ENCODE data around the gene UGT1A1.

UGT1A1 gene

GRCh38 chr2:233758141-233758540 lies 1.9 kb upstream of the UGT1A1 start:
- DNase-seq (ENCODE audit: low read depth in 2 of 2), result no peak

DNA sequence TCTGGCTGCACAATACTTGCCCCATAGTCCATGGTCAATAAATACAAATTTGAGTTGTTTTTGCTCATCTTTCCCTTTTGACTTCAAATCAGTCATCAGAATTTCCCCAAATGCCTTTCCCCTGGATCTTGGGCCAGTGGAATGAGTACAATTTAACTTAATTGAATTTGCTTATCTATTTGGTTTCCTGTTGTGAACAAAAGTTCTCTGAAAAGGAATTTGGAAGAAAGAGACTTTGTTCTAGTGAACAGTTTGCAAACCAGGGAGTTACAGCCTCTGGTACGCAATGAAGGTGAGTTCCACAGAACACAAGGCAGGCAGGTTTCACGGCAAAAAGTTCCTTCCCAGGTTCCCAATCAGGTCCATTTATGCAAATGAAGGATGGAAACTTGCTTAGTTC lies 1.2 kb upstream of the UGT1A1 start:
- DNase-seq (ENCODE audit: low read depth in 2 of 2), result no peak

GRCh38 chr2:233761040-233761769 lies 1.1 kb downstream of the UGT1A1 start:
- DNase-seq (ENCODE audit: low read depth in 2 of 2), result no peak

GRCh38 chr2:233764264-233764663 lies 4.2 kb downstream of the UGT1A1 start:
- no peak for DNase-seq (ENCODE audit: low read depth in 2 of 2)

- no peak for DNase-seq (ENCODE audit: low read depth in 2 of 2)
These were observed 4.7 kb downstream of the UGT1A1 start for GRCh38 chr2:233764761-233765160.

DNA sequence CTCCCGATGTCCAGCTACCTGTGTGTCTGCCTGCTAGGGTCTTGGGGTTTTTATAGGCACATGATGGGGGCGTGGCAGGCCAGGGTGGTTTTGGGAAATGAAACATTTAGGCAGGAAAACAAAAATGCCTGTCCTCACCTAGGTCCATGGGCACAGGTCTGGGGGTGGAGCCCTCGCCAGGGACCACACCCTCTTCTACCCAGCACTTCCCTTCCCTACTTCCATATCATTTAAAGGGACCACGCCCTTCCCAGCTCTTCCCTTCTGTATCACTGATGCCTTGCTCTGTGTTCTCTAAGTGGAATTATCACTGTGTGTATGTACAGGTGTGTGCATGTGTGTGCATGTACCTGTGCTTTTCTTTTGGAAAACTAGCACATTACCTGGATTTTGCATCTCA lies 6.3 kb downstream of the UGT1A1 start:
- no peak for DNase-seq (ENCODE audit: low read depth in 2 of 2)

DNA sequence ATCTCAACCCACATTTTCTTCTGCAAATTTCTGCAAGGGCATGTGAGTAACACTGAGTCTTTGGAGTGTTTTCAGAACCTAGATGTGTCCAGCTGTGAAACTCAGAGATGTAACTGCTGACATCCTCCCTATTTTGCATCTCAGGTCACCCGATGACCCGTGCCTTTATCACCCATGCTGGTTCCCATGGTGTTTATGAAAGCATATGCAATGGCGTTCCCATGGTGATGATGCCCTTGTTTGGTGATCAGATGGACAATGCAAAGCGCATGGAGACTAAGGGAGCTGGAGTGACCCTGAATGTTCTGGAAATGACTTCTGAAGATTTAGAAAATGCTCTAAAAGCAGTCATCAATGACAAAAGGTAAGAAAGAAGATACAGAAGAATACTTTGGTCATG lies 8.0 kb downstream of the UGT1A1 start:
- DNase-seq (ENCODE audit: low read depth in 2 of 2), result no peak

GRCh38 chr2:233769260-233769659 lies 9.2 kb downstream of the UGT1A1 start:
- no peak for DNase-seq (ENCODE audit: low read depth in 2 of 2)

- no peak for DNase-seq (ENCODE audit: low read depth in 2 of 2)
These were observed 12.1 kb downstream of the UGT1A1 start for GRCh38 chr2:233772153-233772552.

- no peak for DNase-seq (ENCODE audit: low read depth in 2 of 2)
These were observed 12.5 kb downstream of the UGT1A1 start for GRCh38 chr2:233772583-233772982.

GRCh38 chr2:233773854-233774253 lies 13.8 kb downstream of the UGT1A1 start:
- DNase-seq (ENCODE audit: low read depth in 2 of 2), result no peak

GRCh38 chr2:233775414-233775813 lies 15.3 kb downstream of the UGT1A1 start:
- no peak for DNase-seq (ENCODE audit: low read depth in 2 of 2)

DNA sequence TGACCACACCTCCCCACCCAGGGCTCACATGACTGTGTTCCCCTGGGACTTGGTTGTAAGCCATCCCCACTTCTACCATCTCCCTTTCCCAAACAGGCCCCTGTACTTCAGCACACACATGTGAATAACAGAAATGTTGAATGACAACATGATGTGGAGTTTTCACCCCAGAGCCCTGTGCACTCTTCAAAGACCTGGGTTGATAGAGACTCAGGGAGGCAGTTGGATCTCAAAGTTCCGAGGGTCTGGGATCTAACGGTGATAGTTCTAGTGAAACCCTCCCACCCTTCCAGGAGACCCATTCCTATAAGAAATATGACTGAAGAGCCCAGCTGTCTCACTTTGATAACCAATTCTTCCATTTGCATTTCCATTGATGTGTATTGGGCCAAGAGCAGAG lies 18.0 kb downstream of the UGT1A1 start, which contains the start of gene MROH2A:
Gene MROH2A, plus strand, starts transcription at position 301 of the 400 bp plus-strand sequence. CDS start 1,029 bp downstream, outside the sequence.
- no peak for DNase-seq (ENCODE audit: low read depth in 2 of 2)

GRCh38 chr2:233779722-233780121 lies 19.7 kb downstream of the UGT1A1 start:
- DNase-seq (ENCODE audit: low read depth in 2 of 2), result no peak

- DNase-seq (ENCODE audit: low read depth in 2 of 2), result no peak
These were observed 20.7 kb downstream of the UGT1A1 start for GRCh38 chr2:233780771-233781170.

- no peak for DNase-seq (ENCODE audit: low read depth in 2 of 2)
These were observed 29.5 kb downstream of the UGT1A1 start for GRCh38 chr2:233789554-233789953.

DNA sequence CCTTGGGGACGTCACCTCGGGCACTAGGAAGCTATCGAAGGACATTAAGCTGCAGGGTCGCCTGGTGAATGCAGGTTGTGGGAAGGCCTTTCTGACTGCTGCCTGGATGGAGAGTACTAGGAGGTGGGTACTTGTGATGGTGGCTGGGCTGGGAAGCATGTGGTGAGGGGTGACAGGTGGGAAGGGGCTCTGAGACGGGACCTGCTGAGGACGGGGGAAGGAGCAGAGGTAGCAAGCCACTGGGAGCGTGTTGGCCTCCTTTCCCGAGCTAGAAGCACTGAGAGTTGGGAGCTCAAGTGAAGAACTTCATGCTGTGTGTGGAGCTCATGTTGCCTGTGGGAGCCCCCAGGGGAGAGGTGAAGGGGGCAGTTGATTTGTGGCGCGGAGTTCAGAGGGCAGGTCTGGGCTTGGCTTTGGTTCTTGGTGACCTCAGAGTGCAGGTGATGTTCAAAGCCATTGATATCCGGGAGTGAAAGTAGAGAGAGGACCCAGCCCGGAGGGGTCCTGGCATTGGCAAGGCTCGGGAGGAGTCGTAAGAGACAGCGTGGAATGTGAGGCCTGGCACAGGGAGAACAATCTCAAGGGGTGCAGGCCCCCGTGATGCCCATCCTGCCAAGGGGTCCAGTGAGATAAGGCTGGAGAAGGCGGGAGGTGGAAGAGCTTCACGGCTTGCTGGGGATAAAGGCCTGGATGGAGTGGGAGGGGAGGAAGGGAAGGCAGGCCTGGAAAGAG lies 31.2 kb downstream of the UGT1A1 start:
- DNase-seq (ENCODE audit: low read depth in 2 of 2), result no peak

- DNase-seq (ENCODE audit: low read depth in 2 of 2), result no peak
These were observed 31.8 kb downstream of the UGT1A1 start for GRCh38 chr2:233791883-233792329.

DNA sequence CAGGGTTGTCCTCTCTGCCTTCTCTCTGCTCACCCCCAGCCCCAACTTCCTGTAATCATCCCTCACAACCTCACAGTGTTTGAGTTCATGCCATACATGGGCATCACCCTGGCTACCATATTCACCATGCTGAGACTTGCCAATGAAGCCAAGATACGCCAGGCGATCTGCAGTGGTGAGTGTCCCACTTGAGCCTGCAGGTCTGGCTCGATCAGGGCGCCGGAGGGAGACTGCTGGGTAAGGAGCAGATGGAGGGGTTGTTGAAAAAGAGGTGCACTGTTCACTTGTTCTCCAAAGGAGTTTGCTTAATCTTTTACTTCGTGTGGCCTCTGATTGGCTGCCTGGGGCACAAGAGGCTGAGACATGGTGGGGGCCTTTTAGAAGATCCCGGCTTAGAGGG lies 32.6 kb downstream of the UGT1A1 start:
- DNase-seq (ENCODE audit: low read depth in 2 of 2), result no peak

GRCh38 chr2:233793465-233794127 lies 33.5 kb downstream of the UGT1A1 start:
- no peak for DNase-seq (ENCODE audit: low read depth in 2 of 2)

GRCh38 chr2:233794128-233794658 lies 34.1 kb downstream of the UGT1A1 start:
- DNase-seq (ENCODE audit: low read depth in 2 of 2), result no peak

- no peak for DNase-seq (ENCODE audit: low read depth in 2 of 2)
These were observed 35.7 kb downstream of the UGT1A1 start for GRCh38 chr2:233795735-233796171.

All from stimulated activated CD4-positive, alpha-beta T cell treated with anti-CD3 and anti-CD28 coated beads, Interleukin-15, amount 100 ng/mL, for 48 hours (primary cell).